K562 (cell line): Measurements from ENCODE around the gene NCKIPSD.

Source experiments
- EHMT2 ChIP-seq: fragments of 450-650 bp; IDR thresholded peaks from 2 replicates; pipeline ENCODE4 v1.6.1; 2018; ENCODE audit warnings: antibody characterized with exemption
- HEY1 ChIP-seq: fragments of 250-450 bp; sonication (Bioruptor Pico); IDR thresholded peaks from 2 replicates; pipeline ENCODE4 v1.5.0; 2020; ENCODE audit warnings: mild to moderate bottlenecking, moderate library complexity, borderline replicate concordance
- NR2C2 ChIP-seq, 2 experiments: fragments of 200-800 bp in 1 of 2; sonication (Bioruptor generic) in 1 of 2; sonication (generic) in 1 of 2; formaldehyde crosslinking in 1 of 2; IDR thresholded peaks; 2 replicates each; pipeline versions ENCODE4 v1.6.1 to v1.8.0; 2016 to 2022; ENCODE audit warnings: mild to moderate bottlenecking in 1 of 2, missing compliant biosample characterization in 1 of 2, missing genetic modification characterization in 1 of 2, missing genetic modification reagents in 1 of 2
- USF2 ChIP-seq: sonication (generic); formaldehyde crosslinking; IDR thresholded peaks from 2 replicates; pipeline ENCODE4 v1.5.0; 2020; ENCODE audit warnings: missing genetic modification reagents

- TF ChIP-seq HEY1 (no peak), NR2C2 (CRISPR knock-in tag; IDR thresholded peaks at IDR 0.05) (no peak), NR2C2 (tag; IDR thresholded peaks at IDR 0.05) (no peak), EHMT2 (no peak), USF2 (no peak)
Observed at GRCh38 chr3:48644898-48645760, 40.6 kb downstream of the NCKIPSD start.
